HepG2 (cell line): ENCODE measurements around the gene CHKA. TPM values are rescaled to one million over a fixed set of nuclear protein-coding genes. Genes with fewer than 3 reads are reported as not detected.
A peak's percentile ranks its signal among the peaks of the same experiment; 100 is the strongest.

ENCODE experiments used
- DDIT3 ChIP-seq: sonication (generic); formaldehyde crosslinking; IDR thresholded peaks from 2 replicates; pipeline ENCODE4 v1.4.0; 2020; ENCODE audit warnings: mild to moderate bottlenecking, missing genetic modification reagents
- E2F5 ChIP-seq: sonication (generic); formaldehyde crosslinking; conservative IDR thresholded peaks from 2 replicates; pipeline ENCODE4 v1.4.0; 2020; ENCODE audit warnings: missing genetic modification reagents
- GABPA ChIP-seq, 2 experiments: IDR thresholded peaks; 2 replicates each; pipeline ENCODE4 v1.6.1; 2011 to 2016; ENCODE audit warnings: low read depth in 2 of 2, low read length in 1 of 2, missing biosample characterization in 1 of 2, missing genetic modification characterization in 1 of 2
- HDAC1 ChIP-seq: sonication (generic); formaldehyde crosslinking; IDR thresholded peaks from 2 replicates; pipeline ENCODE4 v1.5.1; 2020; ENCODE audit warnings: mild to moderate bottlenecking, missing genetic modification reagents
- NRL ChIP-seq: sonication (generic); formaldehyde crosslinking; IDR thresholded peaks from 2 replicates; pipeline ENCODE4 v1.5.0; 2020; ENCODE audit warnings: missing genetic modification reagents, mild to moderate bottlenecking, moderate library complexity, borderline replicate concordance
- PHB2 ChIP-seq: fragments of 450-650 bp; IDR thresholded peaks from 2 replicates; pipeline ENCODE4 v1.6.1; 2018; ENCODE audit not compliant: partially characterized antibody
- RBAK ChIP-seq: sonication (generic); formaldehyde crosslinking; IDR thresholded peaks from 2 replicates; pipeline ENCODE4 v1.5.1; 2020; ENCODE audit warnings: mild to moderate bottlenecking, missing genetic modification reagents
- RFXAP ChIP-seq: sonication (generic); formaldehyde crosslinking; IDR thresholded peaks from 2 replicates; pipeline ENCODE4 v1.4.0; 2020; ENCODE audit warnings: missing genetic modification reagents, borderline replicate concordance
- SCMH1 ChIP-seq: sonication (generic); formaldehyde crosslinking; IDR thresholded peaks from 2 replicates; pipeline ENCODE4 v1.9.0; 2021; ENCODE audit warnings: missing genetic modification reagents, mild to moderate bottlenecking, borderline replicate concordance
- TFAP4 ChIP-seq: sonication (generic); IDR thresholded peaks from 2 replicates; pipeline ENCODE4 v1.6.1; 2016; ENCODE audit warnings: low read depth, borderline replicate concordance
- TFDP2 ChIP-seq: sonication (generic); formaldehyde crosslinking; IDR thresholded peaks from 2 replicates; pipeline ENCODE4 v1.4.0; 2020; ENCODE audit warnings: missing genetic modification reagents
- THAP9 ChIP-seq: sonication (generic); formaldehyde crosslinking; IDR thresholded peaks from 2 replicates; pipeline ENCODE4; 2020; ENCODE audit warnings: missing genetic modification reagents, mild to moderate bottlenecking, borderline replicate concordance
- TMF1 ChIP-seq: sonication (generic); formaldehyde crosslinking; IDR thresholded peaks from 2 replicates; pipeline ENCODE4 v1.8.1; 2022; ENCODE audit warnings: low read depth, missing genetic modification reagents
- ZNF138 ChIP-seq: sonication (generic); formaldehyde crosslinking; IDR thresholded peaks from 2 replicates; pipeline ENCODE4 v1.5.0; 2020; ENCODE audit warnings: mild to moderate bottlenecking, low read depth, missing genetic modification reagents
- ZNF564 ChIP-seq: sonication (generic); formaldehyde crosslinking; IDR thresholded peaks from 2 replicates; pipeline ENCODE4 v1.8.1; 2023; ENCODE audit warnings: mild to moderate bottlenecking, missing genetic modification reagents
- ZNF816 ChIP-seq: sonication (generic); formaldehyde crosslinking; IDR thresholded peaks from 2 replicates; pipeline ENCODE4 v1.8.0; 2022; ENCODE audit warnings: missing genetic modification reagents, mild to moderate bottlenecking, borderline replicate concordance
- polyA plus RNA-seq, 8 experiments: library from polyadenylated mRNA; depleted of rRNA in 3 of 8; stranded (reverse) in 7 of 8; unstranded in 1 of 8; fragments of >200 nt; fragmentation: Illumina TruSeq in 4 of 8; extraction: Trizol in 4 of 8; gene quantifications; 2 replicates each; pipeline versions ENCODE4 v1.2.1 to v1.2.3, GENCODE V29; 2011 to 2016; ENCODE audit warnings: low read depth in 4 of 8, missing spikeins in 1 of 8, mixed read lengths in 1 of 8; ENCODE audit not compliant: insufficient read depth in 1 of 8
- total RNA-seq, 5 experiments: library from RNA; depleted of rRNA; stranded (reverse); fragments of >200 nt; fragmentation: Illumina TruSeq; extraction: Trizol; gene quantifications; 2 replicates each; pipeline ENCODE4 v1.2.3, GENCODE V29; 2016; ENCODE audit warnings: low read depth in 1 of 5
- TF ChIP-seq, protein P1 (sequence below): sonication (generic); formaldehyde crosslinking; IDR thresholded peaks from 2 replicates; pipeline ENCODE4 v1.4.0; 2020; ENCODE audit warnings: missing genetic modification reagents

CHKA gene
- total and polyA plus RNA-seq, 2 of the 13 experiments (the other 11 are each of a cell fraction or from before 2014, with no cell fraction given): 71.6 to 92.7 TPM

GRCh38 chr11:68010090-68011041 lies 110.8 kb downstream of the CHKA start, which contains the start of gene ALDH3B1 (continued):
- TF ChIP-seq, protein P1, sequence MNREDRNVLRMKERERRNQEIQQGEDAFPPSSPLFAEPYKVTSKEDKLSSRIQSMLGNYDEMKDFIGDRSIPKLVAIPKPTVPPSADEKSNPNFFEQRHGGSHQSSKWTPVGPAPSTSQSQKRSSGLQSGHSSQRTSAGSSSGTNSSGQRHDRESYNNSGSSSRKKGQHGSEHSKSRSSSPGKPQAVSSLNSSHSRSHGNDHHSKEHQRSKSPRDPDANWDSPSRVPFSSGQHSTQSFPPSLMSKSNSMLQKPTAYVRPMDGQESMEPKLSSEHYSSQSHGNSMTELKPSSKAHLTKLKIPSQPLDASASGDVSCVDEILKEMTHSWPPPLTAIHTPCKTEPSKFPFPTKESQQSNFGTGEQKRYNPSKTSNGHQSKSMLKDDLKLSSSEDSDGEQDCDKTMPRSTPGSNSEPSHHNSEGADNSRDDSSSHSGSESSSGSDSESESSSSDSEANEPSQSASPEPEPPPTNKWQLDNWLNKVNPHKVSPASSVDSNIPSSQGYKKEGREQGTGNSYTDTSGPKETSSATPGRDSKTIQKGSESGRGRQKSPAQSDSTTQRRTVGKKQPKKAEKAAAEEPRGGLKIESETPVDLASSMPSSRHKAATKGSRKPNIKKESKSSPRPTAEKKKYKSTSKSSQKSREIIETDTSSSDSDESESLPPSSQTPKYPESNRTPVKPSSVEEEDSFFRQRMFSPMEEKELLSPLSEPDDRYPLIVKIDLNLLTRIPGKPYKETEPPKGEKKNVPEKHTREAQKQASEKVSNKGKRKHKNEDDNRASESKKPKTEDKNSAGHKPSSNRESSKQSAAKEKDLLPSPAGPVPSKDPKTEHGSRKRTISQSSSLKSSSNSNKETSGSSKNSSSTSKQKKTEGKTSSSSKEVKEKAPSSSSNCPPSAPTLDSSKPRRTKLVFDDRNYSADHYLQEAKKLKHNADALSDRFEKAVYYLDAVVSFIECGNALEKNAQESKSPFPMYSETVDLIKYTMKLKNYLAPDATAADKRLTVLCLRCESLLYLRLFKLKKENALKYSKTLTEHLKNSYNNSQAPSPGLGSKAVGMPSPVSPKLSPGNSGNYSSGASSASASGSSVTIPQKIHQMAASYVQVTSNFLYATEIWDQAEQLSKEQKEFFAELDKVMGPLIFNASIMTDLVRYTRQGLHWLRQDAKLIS (CRISPR knock-in tag): no peak
- TF ChIP-seq ZNF564 (peak; percentile 80; the same call in 1 of the 2 replicates), GABPA (IDR thresholded peaks at IDR 0.05; ENCODE audit: low read depth, low read length) (no peak), GABPA (CRISPR knock-in tag; IDR thresholded peaks at IDR 0.05; ENCODE audit: low read depth) (no peak), NRL (CRISPR knock-in tag) (peak; percentile 64), RBAK (no peak), E2F5 (CRISPR knock-in tag) (no peak), ZNF816 (CRISPR knock-in tag) (no peak), TFDP2 (CRISPR knock-in tag) (peak; percentile 78), DDIT3 (CRISPR knock-in tag) (no peak), PHB2 (no peak), HDAC1 (CRISPR knock-in tag) (peak; percentile 60; the same call in 1 of the 2 replicates), SCMH1 (no peak), TMF1 (CRISPR knock-in tag) (no peak), ZNF138 (no peak), THAP9 (CRISPR knock-in tag) (peak; percentile 42), RFXAP (CRISPR knock-in tag) (0 out of 2 replicates have a peak, but pooled peaks have one; percentile 27), TFAP4 (peak; percentile 60; the same call in 1 of the 2 replicates)
